SK-N-MC (cell line): Measurements from ENCODE around the gene SHISAL1.

Source experiments
- EZH2 ChIP-seq: fragments of 200-600 bp; sonication (generic); IDR thresholded peaks from one replicate; pipeline ENCODE4 v1.6.1; 2017; ENCODE audit warnings: antibody characterized with exemption
- POLR2AphosphoS5 ChIP-seq: IDR thresholded peaks from 2 replicates; pipeline ENCODE4 v1.6.1; 2012; ENCODE audit warnings: mild to moderate bottlenecking, low read depth, low read length, borderline replicate concordance

GRCh38 chr22:44272401-44272771 is 40.4 kb downstream of the SHISAL1 start:
- TF ChIP-seq POLR2AphosphoS5, result no peak
- no peak for TF ChIP-seq EZH2
